Pulmonary artery endothelial cell (primary cell): ENCODE results near the gene GP9. TPM values are rescaled to one million over a fixed set of nuclear protein-coding genes. Genes with fewer than 3 reads are reported as not detected.
"Not testable (repeated sequence)": the region's sequence is repeated elsewhere in the genome, so short reads cannot be mapped to it uniquely, and the experiment has no call there.

Experiments
- DNase-seq: peaks from one replicate; pipeline ENCODE4 v3.0.0-alpha.2; 2011; ENCODE audit warnings: low read depth, low spot score
- total RNA-seq: library from RNA; depleted of rRNA; stranded (reverse); fragments of >200 nt; gene quantifications from 2 replicates; pipeline ENCODE4 v1.2.3, GENCODE V29; 2014

GP9 gene
- total RNA-seq, 1 donor from 2014 or later = not detected

DNA sequence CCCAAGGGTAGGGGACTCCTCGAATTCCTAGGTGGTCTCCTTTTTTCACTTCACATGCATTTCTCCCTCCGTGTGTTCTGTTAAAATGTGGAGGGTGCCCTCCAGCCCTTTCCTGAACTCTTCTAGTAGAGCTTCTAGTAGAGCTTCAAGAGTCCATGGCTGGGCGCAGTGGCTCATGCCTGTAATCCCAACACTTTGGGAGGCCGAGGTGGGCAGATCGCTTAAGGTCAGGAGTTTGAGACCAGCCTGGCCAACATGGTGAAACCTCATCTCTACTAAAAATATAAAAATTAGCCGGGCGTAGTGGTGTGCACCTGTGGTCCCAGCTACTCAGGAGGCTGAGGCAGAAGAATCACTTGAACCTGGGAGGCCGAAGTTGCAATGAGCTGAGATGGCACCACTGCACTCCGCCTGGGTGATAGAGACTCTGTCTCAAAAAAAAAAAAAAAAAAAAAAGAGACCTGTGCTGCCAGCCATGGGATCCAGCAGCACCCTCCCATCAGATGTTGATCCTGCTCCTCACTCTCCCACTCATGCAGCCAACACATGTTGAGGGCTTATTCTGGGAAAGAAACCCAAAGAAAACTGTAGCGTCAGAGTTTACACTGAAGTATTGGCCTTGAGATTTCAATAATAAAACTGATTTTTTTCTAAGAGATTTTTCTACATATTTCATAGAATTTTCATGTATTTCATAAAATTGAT lies 50.6 kb downstream of the GP9 start:
- not testable (repeated sequence) for DNase-seq

Other genes with a start within 250 kb of the GP9 start
- 48.7 and 54.0 TPM in 2 replicates for gene ACAD9, start 181.2 kb upstream of the GP9 start, total RNA-seq
- gene CFAP92, start 66.7 kb upstream of the GP9 start, total RNA-seq = 0.04 and 0.07 TPM in 2 replicates
- 0.25 and 0.26 TPM in 2 replicates for gene EFCC1, start 59.5 kb upstream of the GP9 start, total RNA-seq
- 27.7 and 29.4 TPM in 2 replicates for gene RAB43, start 61.0 kb downstream of the GP9 start, total RNA-seq
- 47.2 and 52.9 TPM in 2 replicates for gene ISY1, start 100.3 kb downstream of the GP9 start, total RNA-seq
- gene CNBP, start 123.1 kb downstream of the GP9 start, total RNA-seq = 223 and 313 TPM in 2 replicates
- 247 and 274 TPM in 2 replicates for gene COPG1, start 188.8 kb downstream of the GP9 start, total RNA-seq
- gene HMCES, start 218.1 kb downstream of the GP9 start, total RNA-seq = 27.9 and 35.6 TPM in 2 replicates